Activated gamma-delta T cell (primary cell): ENCODE results near the gene HOXA7.

ENCODE experiments used
- DNase-seq: peaks from one replicate; lab custom pipeline; 2025; lab: John Stamatoyannopoulos, UW

HOXA7 gene

DNA sequence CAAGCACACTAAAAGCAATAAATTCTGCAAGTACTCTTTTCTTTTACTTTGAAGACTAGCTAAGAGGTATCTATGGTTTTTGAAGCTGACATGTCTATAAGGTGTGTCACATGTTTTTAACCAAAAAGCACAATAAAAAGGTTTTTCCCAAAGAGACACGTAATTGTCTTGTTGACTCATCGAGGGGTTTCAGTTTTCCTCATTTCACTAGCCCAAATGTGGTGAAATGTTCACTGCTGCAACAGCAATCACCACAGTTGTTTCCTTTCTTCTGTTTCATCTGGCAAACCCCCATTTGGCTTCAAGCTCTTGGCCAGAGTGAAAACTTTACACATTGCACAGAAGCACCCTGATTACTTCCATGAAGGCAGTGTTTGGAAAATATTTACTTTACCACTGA is 22.1 kb downstream of the HOXA7 start:
- DNase-seq: no peak

DNA sequence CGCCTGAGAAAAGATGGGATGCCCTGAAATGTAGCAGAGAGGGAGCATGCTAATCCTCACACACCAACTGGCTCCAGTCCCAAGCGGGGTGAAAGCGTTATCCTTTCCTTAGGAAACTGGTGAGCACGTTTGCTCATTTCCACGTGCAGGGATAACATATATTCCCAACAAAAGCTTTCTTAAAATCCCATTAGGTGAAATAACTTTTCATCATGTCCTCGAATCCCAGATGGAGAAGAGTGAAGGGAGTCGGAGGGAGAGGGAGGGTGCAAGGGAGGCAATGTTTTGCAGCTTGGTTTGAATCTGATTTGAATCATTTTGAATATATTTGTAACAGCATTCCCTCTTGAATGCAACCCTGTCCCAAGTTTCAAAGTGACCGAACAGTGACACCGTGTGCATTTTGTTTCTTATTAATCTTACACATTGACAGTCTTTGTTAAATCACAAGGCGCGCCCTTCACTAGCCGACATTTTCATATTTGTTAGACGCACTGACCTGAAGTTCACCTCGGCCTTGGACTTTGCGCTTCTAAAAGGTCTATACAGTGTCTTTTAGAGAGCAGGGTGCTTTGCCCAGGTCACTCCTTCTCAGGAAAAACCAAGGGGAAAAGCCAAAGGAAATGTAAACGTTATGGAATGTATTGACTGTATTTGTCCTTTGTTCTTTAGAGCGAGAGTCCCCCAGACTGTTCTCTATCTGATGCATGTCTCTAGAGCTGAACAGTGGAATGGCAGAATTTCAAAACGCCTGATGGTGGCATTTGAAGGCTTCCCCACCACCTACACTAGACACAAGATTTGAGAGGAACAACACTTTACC is 22.9 kb downstream of the HOXA7 start:
- no peak for DNase-seq

DNA sequence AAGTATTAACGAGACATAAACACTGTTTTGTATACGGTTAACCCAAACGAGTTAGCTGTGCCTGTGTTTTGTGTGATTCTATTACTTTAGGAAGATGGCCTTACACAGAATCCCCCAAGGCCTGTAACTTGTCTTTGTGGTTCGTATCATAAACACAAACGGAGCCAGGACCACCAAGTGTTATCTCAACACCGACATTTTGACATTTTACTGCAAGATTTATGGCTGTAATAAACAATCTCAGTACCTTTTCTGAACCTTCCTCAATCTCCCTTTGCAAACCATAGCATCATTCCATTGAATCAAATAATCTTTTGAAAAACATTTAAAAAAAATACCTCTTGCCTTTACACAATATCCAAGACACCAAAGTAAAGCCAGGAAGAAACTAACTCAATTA is 23.5 kb downstream of the HOXA7 start:
- no peak for DNase-seq

DNA sequence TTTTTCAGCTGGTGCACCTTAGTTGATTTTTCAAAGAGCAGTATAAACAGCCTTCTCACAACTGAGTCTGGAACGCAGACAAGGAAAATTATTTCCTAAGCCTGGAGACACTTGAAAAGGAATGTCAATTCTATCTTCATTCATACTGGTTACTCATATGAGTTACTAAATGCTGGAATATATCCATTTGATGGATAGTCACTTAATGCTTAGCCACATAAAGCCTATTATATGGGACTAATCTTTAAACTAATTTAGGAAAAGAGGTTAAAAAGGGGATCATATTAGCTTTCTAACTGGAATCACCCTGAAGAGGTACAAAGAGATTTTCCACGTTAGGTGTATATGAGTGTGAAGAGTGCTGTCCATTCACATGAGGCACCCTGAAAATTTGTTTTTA is 24.3 kb downstream of the HOXA7 start:
- no peak for DNase-seq

DNA sequence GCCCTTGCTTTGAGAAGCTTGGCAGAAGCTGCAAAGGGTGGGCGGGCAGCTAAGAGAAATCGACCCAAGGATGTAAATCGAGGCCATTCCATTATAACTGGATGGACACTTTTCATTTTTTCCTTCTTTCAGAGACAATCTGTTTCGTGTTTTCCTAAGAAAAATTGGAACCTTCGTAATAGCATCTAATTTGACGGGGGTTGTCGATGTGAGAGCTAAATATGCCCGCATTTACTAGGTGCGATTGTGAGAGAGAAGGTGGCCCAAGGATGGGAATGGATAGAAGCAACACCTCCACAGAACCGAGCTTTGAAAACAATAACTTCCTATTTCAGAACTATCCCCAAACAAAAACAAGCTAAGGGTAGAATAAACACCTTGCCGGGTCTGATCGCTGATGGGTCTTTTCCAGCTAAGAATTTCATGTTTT is 25.1 kb downstream of the HOXA7 start:
- DNase-seq: no peak

DNA sequence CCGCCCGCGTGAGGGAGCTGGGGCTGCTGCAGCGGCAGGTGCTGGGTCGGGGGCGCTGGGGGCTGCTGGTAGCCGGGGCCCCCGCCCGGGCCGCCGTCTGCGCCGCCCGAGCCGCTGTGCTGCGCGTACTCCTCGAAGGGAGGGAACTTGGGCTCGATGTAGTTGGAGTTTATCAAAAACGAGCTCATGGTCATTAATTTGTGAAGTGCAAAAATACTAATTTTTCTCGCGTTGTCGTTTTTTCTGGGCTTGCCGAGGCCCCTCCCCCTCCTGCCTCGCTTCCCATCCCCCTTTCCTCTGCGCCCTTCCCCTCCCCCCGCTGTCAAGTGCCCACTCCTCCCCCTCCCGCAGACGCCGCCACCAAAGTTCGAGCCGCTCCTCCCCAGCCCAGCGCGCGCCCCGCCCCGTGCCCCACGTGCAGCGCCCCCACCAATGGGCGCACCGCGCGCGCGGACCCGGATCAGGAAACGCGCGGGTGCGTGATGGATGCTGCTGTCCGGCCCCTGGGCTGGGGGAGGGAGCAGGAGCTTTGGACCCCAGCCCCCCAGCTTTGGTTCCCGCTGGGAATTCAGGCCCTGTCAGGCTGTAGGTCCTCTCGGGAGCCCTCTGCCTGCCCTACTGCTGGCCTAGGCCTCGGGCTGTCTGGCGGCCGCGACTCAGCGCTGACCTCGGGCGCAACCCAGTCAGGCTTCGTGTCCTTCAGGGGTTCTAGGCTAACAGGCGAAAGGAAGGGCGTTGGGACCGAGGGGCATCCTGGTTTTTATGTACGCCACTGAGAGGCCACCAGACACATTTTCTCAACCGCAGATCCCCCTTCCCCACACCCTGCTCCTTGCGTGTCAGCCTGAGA is 25.7 kb downstream of the HOXA7 start, which contains the start of gene HOXA4:
Gene HOXA4 (minus strand): TSS at position 218 of the 850 bp plus-strand sequence. CDS start 24 bp downstream, at position 194.
- peak; percentile 26 for DNase-seq

DNA sequence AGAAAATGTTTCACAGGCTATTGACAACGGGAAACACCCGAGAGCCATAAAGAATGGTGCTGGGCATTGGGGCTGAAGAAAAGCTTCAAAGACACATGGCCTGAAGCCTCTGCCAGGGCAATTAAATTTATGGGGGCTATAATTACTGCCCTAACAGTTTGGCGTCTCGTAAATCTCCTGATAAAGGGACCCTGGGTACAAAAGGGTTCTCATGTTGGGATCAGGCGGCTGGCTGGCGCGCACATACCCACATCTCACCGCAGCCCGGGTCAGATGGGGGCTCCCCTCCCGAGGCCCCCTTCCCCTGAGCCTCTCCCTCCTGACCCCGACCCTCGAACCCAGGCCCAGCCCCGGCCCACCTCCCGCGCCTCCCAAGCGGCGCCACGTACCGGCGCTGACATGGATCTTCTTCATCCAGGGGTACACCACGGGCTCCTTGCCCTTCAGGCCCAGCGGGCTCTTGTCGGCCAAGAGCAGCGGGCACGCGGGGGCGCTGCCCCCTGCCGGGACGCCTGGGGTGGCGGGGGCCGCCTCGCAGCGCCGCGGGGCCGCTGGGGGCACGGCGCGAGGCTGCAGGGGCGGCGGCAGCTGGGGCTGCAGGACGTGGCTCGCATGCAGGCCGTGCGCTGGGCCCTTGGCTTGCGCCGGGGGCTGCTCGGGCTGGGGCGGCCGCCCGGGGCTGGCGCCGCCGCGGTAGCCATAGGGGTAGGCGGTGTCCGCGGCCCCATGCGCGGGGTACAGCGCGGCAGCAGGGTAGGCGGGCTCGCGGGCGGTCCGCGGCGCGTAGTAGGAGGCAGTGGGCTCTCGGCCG is 26.5 kb downstream of the HOXA7 start:
- no peak for DNase-seq

DNA sequence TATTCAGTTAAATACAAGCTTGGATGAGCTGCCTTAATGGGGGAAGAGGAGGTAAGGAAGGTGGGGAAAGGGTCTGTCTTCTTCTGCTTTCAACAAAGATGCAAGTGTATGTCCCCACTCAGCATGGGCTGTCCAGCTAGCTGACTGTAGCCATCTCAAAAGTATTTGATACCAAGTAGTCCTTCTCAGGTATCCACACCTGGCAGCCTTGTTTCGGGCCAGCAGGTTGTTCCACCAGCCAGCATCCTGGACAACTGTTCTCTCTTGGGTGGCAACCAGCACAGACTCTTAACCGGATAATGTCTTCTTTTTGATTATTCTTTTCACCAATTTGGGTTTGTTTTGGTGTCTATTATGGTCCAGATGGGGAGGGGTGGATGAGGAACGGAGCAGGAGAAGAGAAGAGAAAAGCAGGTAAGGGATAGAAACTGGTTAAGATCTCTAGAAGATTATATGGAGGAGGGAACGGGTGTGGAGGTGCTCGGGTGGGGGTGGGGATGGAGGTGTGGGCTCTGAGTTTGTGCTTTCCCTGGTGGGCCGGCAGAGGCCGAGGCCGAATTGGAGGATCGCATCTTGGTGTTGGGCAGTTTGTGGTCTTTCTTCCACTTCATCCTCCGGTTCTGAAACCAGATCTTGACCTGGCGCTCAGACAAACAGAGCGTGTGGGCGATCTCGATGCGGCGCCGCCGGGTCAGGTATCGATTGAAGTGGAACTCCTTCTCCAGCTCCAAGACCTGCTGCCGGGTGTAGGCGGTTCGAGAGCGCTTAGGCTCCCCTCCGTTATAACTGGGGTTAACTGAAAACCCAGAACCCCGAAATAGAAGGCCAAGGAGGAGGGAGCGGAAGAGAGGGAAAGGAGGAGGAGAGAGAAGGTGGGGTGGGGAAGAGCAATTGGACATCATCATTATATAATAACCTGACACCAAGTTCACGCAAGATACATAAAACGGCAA is 27.4 kb downstream of the HOXA7 start:
- DNase-seq: no peak

DNA sequence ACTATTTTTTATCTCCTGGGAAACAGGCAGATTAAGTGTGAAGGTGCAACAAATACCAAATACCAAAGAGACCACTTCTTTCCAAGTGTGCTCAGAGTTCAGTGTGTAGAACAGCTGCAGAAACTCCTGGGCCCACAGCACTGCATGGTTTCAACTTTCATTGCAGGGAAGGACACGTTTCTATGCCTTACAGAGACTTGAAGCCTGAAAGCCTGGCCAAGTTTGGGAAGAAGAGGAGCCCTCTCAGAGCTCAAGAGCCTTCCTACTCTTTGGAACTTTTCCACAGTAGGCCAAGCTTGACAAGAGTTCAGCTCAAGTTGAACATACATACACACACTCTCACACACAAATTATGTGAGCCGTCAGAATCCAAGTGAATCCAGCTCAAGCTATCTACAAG is 28.4 kb downstream of the HOXA7 start:
- DNase-seq: no peak

DNA sequence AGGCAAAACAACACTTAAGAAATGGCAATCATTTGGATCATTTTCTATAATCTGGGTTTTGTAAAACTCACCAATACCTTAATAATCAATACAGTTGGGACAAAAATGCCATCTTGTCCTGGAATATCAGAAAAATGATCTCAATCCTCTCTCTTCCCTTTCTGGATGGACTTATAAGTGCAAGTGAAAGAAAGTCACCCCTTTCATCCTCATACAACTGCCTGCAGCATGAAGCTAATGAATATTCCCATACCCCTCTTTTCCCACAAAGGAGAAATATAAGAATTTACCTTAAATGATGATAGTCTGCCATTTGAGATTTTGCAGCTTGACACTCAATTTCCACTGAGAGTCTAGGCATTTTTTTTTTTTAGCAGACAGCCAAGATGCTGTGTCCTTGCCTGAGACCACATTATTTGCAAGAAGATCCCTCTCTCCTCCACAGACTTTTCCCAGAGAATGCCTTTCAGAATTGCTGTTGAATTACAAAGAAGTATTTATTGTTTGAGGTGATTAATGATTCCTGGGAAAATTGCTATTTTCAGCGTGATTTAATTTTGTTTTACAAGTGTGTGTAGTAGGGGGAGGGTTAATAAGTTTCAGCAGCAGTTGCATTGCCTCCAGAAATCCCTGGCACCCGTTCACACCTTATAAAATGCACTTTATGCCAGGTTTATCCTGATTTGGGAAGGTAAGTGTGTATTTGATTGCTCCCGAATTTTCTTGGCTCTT is 29.7 kb downstream of the HOXA7 start:
- no peak for DNase-seq

DNA sequence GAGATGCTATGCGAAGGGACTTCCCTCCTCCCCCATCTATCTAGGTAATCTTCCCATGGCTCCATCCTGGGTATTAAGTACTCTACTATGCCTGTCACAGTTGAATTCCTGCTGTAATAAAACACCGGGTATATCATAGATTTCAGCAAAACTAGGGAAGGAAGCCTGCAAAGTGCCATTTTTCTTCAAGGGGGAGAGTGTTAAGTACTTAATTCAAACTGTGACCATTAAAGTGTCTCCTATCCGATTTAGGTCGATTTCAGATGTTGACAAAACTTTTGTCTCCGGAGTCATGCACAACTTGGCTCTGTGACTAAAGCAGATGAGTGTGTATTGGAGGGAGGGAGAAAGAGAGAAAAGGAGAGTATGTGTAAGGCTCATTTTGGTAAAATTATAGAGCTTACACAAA is 30.5 kb downstream of the HOXA7 start:
- no peak for DNase-seq

DNA sequence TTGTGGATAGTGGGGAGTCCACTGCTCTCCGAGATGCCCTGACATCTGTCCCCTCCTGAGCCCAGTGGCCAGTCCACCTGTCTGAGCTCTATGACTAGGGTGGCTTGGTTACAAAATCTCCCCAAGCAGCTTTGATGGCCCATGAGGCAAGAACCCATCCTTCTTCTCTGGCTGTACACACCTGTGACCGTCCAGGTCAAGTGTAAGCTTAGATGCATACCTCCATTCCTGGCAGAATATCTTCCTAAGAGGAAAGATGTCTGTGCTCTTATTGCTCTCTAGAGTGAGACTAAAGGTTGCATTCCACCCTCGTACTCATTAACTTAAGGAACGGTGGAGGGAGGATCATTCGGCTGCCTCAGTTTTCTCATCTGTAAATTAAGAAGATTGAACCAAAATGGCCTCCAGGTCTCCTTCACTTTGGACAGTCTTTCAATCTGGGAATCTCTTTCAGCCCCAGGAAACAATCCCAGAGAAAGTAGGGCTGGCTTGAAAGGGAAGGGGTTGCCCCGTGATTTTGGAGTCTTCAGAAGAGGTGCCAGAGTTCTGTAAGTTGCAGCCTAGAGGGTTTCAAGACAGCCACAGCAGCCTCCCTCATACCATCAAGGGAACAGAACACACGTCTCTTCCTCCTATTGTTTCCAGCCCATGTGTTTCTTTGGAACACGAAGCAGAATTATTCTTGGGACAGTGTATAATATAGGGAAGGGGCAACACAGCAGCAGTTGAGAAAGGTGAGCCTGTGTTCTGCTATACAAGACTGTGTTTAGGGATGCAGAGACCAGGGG is 31.4 kb downstream of the HOXA7 start:
- no peak for DNase-seq

DNA sequence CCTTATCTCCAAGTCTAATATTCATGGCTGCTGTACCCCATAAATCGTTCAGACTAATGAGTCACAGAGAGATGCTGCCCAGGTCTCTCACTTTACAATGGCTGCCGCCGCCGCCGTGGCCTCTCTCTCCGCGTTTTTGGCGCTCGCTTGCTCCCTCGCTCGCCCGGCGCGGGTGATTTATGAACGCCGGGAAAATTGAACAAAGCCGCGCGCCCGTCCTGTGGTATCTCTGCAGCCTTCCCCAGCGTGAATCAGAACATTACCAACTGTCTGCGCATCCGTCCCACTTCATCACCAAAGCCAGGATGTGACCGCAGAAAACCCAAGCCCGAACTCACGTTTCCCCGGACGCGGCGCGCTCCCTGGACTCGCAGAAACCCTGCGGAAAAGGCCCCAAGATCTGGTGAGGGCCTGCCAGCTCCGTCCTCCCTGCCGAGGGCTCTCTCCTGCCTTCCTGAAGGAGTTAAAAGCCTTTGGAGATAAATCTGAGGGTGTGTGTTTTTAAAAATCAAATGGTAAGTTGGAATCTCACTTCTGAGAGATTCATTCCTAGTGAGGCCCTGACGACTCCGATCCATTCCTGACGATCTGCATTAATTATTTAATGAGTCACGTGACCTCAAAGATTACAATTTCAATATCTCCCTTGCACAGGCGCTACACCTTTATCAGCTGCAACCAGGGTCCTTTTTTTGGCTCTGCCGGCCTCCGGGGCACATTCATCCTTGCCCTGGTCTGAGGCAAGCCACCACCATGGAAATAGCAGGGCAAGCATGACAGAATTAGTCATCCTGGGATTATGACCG is 32.2 kb downstream of the HOXA7 start:
- no peak for DNase-seq

DNA sequence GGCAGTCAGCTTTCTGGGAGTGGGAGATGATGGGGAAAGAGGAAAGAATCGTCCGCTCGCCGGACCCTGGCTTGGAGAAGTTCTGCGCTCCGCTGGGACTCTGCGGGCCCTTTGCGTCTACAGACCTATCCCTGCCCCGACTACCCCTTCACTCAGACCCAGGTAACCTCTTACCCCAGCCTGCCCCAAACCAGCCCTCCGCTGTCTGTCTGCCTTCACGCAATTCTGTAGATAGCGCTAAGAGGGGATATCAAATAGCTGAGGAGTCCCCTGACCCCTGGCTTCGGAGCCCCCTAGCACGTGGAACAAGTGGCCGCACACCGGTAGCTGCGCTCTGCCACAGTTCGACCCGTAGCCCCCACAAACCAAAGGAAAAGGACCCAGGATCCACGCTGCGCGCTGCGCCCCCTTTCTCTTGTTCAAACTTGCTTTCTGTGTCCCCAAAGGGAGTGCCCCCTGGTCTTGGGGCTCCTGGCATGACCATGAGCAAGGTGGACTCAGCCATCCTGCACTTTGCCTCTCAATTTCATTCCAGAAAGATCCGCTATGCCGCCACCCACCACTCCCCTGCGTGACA is 32.9 kb downstream of the HOXA7 start:
- DNase-seq: no peak

DNA sequence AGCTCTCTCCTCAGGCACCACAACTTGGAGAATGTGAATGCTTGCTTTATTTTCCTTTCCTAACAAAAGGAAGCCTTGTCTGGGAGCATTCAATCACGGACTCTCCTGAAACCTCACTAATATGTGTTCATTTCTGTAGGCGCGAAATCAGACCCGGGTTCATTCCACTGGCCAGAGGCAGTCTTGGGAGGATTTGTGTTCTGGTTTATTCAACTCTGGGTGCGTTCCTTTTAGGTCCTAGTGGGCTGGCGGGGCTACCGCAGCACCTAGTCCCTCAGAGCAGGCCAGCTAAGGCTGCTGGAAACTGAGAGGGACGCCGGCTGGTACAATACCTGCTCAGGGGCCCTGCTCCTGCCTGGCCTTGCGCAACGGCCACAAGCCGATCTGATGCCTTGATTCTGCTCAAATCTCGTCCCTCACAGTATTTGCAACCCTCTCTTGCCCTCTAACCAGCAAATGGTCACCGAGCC is 33.4 kb downstream of the HOXA7 start:
- no peak for DNase-seq

DNA sequence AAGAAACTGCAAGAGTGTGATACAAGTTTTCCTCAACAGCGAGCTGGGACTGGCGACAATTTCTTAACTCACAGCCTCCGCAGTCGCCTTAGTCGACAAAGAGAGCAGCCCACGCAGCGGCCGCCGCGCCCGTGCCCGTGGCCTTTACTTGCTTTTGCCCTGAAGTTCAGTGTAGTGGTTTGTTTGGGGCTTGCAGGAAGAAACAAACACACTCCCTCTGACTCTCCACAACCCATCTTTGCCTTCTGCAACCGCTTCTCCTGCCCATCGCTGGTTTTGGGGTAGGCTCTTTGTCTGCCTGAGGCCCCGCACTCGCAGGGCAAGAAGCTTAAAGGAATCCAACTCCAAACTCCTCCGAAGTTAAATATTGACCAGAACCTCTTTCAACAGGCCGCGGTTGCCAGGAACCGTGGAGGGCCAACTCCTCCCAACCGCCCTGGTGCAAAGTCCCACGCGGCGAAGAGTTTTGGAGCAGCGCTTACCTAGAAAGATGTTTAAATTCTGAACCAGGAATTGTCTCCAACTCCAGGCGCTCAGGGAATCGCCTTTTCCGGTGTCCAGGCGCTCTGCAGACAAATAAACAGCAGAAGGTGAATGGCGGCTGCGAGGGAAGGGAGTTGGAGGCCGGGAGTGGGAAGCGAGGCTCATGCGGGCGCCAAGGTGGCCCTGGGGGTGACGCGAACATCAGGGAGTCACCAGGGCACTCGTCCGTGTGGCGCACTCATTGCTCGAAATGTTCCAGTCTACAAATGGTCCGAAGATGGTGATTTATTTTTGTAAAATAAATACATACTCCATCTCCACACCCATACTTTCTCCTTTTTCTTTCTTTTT is 34.2 kb downstream of the HOXA7 start:
- no peak for DNase-seq

DNA sequence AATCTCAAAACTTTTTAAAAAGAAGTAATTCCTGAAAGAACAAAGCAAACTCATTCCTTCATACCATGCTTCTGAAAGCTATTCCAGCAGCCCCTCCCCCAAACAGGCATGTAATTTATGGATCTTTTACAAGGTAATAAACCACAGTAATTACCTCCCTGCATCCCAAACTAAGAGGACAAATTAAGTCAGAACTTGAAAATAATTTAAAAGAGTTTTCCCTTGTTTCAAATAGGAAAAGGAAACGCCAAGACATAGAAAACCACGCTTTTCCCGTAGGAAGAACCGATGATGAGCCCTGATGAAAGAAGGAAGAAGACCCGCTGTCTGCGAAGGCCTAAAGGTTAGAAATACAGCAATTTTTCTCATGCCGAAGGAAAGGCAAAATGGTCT is 34.8 kb downstream of the HOXA7 start:
- no peak for DNase-seq
